K562 (cell line): Measurements from ENCODE around the gene DUSP9. TPM values are rescaled to one million over a fixed set of nuclear protein-coding genes. Genes with fewer than 3 reads are reported as not detected.

Experiments used
- ATAC-seq: fragments of 200-7000 bp; cut with Tn5 transposase; 3 replicates; pipeline ENCODE4 v1.9.1; 2020; ENCODE audit warnings: moderate library complexity
- BruUV-seq: library from RNA; stranded (reverse); fragments of 400-500 nt; replicated peaks from 2 replicates; lab custom pipeline; 2021; lab: Mats Ljungman, UMichigan
- CTCF ChIA-PET: fragments of 300-600 bp; formaldehyde crosslinking; extraction: SDS; loops from one replicate; lab custom pipeline; 2021; ENCODE audit warnings: low intra/inter-chr PET ratio; lab: Yijun Ruan, JAX
- POLR2A ChIA-PET: fragments of 300-600, 350-650 bp; sonication (Branson Sonifier 250); formaldehyde crosslinking; extraction: SDS; loops from one replicate; lab custom pipeline; 2021; ENCODE audit warnings: antibody characterized with exemption, inconsistent platforms; lab: Yijun Ruan, JAX
- DNase-seq, 4 experiments: peaks; one replicate each; pipeline versions ENCODE4 v3.0.0 to v3.0.0-alpha.2; 2011 to 2018; ENCODE audit warnings: low spot score in 3 of 4, mixed read lengths in 3 of 4; ENCODE audit errors: extremely low read depth in 1 of 4
- FAIRE-seq: peaks from 2 replicates; lab custom pipeline; 2011; peaks lifted over from hg19 to GRCh38; lab: Jason Lieb, UNC
- H2AFZ ChIP-seq: 2 replicates; pipeline ENCODE4 v1.6.0; 2011; ENCODE audit warnings: low read depth, low read length, control low read depth, inconsistent platforms
- H3K27ac ChIP-seq: fragments of 200-600 bp; 3 replicates; pipeline ENCODE4 v1.8.0; 2011; ENCODE audit warnings: low read depth, mild to moderate bottlenecking, control low read depth, inconsistent platforms, low read length, moderate library complexity, mixed read lengths; ENCODE audit errors: extremely low read depth
- H3K27me3 ChIP-seq, 2 experiments: fragments of 300-600 bp in 1 of 2; 2 replicates in 1 of 2; 3 replicates in 1 of 2; pipeline versions ENCODE4 v1.6.0 to v1.8.0; 2011; ENCODE audit warnings: inconsistent platforms in 2 of 2, low read length in 2 of 2, mild to moderate bottlenecking in 1 of 2, mixed read lengths in 1 of 2, moderate library complexity in 1 of 2; ENCODE audit not compliant: control insufficient read depth in 2 of 2, insufficient read depth in 2 of 2
- H3K36me3 ChIP-seq: fragments of 300-600 bp; 3 replicates; pipeline ENCODE4 v1.8.0; 2011; ENCODE audit warnings: mild to moderate bottlenecking, low read length, inconsistent platforms; ENCODE audit not compliant: control insufficient read depth, insufficient read depth
- H3K4me1 ChIP-seq, 2 experiments: fragments of 200-600 bp in 1 of 2; replicated peaks in 1 of 2; 2 replicates in 1 of 2; 3 replicates in 1 of 2; pipeline versions ENCODE4 v1.5.1 to v1.8.0; 2011; ENCODE audit warnings: inconsistent platforms in 2 of 2, low read length in 2 of 2, mild to moderate bottlenecking in 1 of 2, mixed read lengths in 1 of 2, moderate library complexity in 1 of 2; ENCODE audit not compliant: control insufficient read depth in 2 of 2, insufficient read depth in 2 of 2
- H3K4me2 ChIP-seq: 2 replicates; pipeline ENCODE4 v1.6.1; 2011; ENCODE audit warnings: low read length, control low read depth, inconsistent platforms, mixed read lengths; ENCODE audit not compliant: insufficient read depth
- H3K4me3 ChIP-seq: fragments of 200-600 bp; sonication (generic), shearing (Covaris generic); 2 replicates; pipeline ENCODE4 v1.5.1; 2016; ENCODE audit warnings: control low read depth, inconsistent platforms
- H3K79me2 ChIP-seq: fragments of 200-600 bp; 3 replicates; pipeline ENCODE4 v1.8.0; 2011; ENCODE audit warnings: low read length, inconsistent platforms; ENCODE audit not compliant: control insufficient read depth, insufficient read depth
- H3K9ac ChIP-seq, 2 experiments: 2 replicates each; pipeline versions ENCODE4 v1.6.0 to v1.6.1; 2011; ENCODE audit warnings: low read depth in 2 of 2, low read length in 2 of 2, control low read depth in 1 of 2, inconsistent platforms in 1 of 2, mild to moderate bottlenecking in 1 of 2, mixed read lengths in 1 of 2; ENCODE audit not compliant: insufficient read depth in 1 of 2
- H3K9me1 ChIP-seq: one replicate; pipeline ENCODE4 v1.6.0; 2011; ENCODE audit warnings: inconsistent platforms, mild to moderate bottlenecking, low read length, moderate library complexity; ENCODE audit not compliant: control insufficient read depth, insufficient read depth
- H3K9me3 ChIP-seq: replicated peaks from 2 replicates; pipeline ENCODE4 v1.5.1; 2011; ENCODE audit warnings: low read depth, low read length, inconsistent platforms; ENCODE audit not compliant: control insufficient read depth, insufficient read depth
- H4K20me1 ChIP-seq: replicated peaks from 2 replicates; pipeline ENCODE4 v1.6.1; 2011; ENCODE audit warnings: low read length, inconsistent platforms, mixed read lengths; ENCODE audit not compliant: control insufficient read depth, insufficient read depth
- HMGN3 ChIP-seq: IDR thresholded peaks from 2 replicates; pipeline ENCODE4 v1.6.1; 2011; ENCODE audit warnings: borderline replicate concordance, low read depth, mild to moderate bottlenecking, mixed read lengths, low read length; ENCODE audit not compliant: insufficient read length; ENCODE audit errors: extremely low read depth
- MIER1 ChIP-seq: fragments of 450-650 bp; IDR thresholded peaks from 2 replicates; pipeline ENCODE4 v1.6.1; 2016; ENCODE audit warnings: antibody characterized with exemption, mild to moderate bottlenecking, low read depth
- ZC3H4 ChIP-seq: sonication (generic); formaldehyde crosslinking; IDR thresholded peaks from 2 replicates; pipeline ENCODE4 v1.9.0; 2021; ENCODE audit warnings: missing genetic modification reagents, borderline replicate concordance
- WGBS: fragments of 100-300 bp; shearing (Covaris generic); methylation state at CpG from one replicate; pipeline ENCODE4 v1.1.6; 2016; ENCODE audit warnings: low coverage, mixed read lengths; ENCODE audit not compliant: insufficient coverage; ENCODE audit errors: missing lambda C conversion rate; 5-methylcytosine and 5-hydroxymethylcytosine counted together
- in situ Hi-C: fragments of 300-500 bp; cut with MboI; formaldehyde crosslinking; loops from 4 replicates; pipeline ENCODE4 v1.15.0; 2018; ENCODE audit warnings: inconsistent platforms, mixed read lengths
- intact Hi-C: fragments of 100-400 bp; cut with micrococcal nuclease; formaldehyde crosslinking; loops from 2 replicates; pipeline ENCODE4 v1.14.2; 2022
- polyA plus RNA-seq, 8 experiments: library from polyadenylated mRNA; depleted of rRNA in 4 of 8; stranded (reverse) in 5 of 8; unstranded in 3 of 8; fragments of >200 nt; fragmentation: Nextera tagmentation in 2 of 8; fragmentation: Illumina TruSeq in 1 of 8; extraction: Ambion mirVana in 2 of 8; extraction: Trizol in 1 of 8; gene quantifications; 2 replicates each; pipeline versions ENCODE4 v1.2.1 to v1.2.3, GENCODE V29; 2011 to 2014; ENCODE audit warnings: inconsistent platforms in 1 of 8, missing spikeins in 1 of 8
- total RNA-seq, 7 experiments: library from RNA; depleted of rRNA in 6 of 7; stranded (reverse); fragments of >200 nt in 6 of 7; fragmentation: Illumina TruSeq in 2 of 7; extraction: Trizol in 2 of 7; gene quantifications; 2 replicates each; pipeline versions ENCODE4 v1.2.1 to v1.2.3, GENCODE V29; 2011 to 2021; ENCODE audit warnings: low replicate concordance in 1 of 7
- TF ChIP-seq, protein P1 (sequence below): sonication (generic); formaldehyde crosslinking; IDR thresholded peaks from 2 replicates; pipeline ENCODE4 v1.8.1; 2023; ENCODE audit warnings: missing genetic modification reagents, mild to moderate bottlenecking, borderline replicate concordance
- TF ChIP-seq, protein P2 (sequence below): fragments of 450-650 bp; formaldehyde crosslinking; IDR thresholded peaks from 2 replicates; pipeline ENCODE4 v1.4.0; 2020; ENCODE audit warnings: mild to moderate bottlenecking, moderate library complexity
- TF ChIP-seq, protein P3 (sequence below), 2 experiments: fragments of 150-350 bp in 1 of 2; IDR thresholded peaks; 2 replicates each; pipeline ENCODE4 v1.6.1; 2012 to 2016; ENCODE audit warnings: low read depth in 2 of 2, low read length in 2 of 2, mild to moderate bottlenecking in 1 of 2, moderate library complexity in 1 of 2

Gene DUSP9
- total and polyA plus RNA-seq, 9 of the 15 experiments (the other 6 are each of a cell fraction or from before 2014, with no cell fraction given): 0.11 to 14.1 (median 5.5) TPM

DNA sequence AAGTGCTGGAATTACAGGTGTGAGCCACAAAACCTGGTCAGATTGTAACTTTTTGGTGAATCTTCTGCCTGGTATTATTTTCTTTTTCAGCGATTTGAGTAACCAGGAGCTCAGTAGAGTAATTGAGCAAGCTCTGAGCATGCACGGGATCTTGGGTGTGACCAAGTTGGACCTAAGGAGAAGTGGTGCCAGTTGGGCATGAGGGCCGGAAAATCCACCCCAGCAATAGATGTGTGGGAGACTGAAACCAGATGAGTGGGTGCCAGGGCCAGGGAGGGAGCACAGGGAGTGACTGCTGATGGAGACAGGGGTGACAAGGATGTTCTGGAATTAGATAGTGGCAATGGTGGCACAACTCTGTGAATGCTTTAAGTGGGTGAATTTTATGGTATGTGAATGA, 44.4 kb upstream of the DUSP9 start (continued):
- TF ChIP-seq, protein P1, sequence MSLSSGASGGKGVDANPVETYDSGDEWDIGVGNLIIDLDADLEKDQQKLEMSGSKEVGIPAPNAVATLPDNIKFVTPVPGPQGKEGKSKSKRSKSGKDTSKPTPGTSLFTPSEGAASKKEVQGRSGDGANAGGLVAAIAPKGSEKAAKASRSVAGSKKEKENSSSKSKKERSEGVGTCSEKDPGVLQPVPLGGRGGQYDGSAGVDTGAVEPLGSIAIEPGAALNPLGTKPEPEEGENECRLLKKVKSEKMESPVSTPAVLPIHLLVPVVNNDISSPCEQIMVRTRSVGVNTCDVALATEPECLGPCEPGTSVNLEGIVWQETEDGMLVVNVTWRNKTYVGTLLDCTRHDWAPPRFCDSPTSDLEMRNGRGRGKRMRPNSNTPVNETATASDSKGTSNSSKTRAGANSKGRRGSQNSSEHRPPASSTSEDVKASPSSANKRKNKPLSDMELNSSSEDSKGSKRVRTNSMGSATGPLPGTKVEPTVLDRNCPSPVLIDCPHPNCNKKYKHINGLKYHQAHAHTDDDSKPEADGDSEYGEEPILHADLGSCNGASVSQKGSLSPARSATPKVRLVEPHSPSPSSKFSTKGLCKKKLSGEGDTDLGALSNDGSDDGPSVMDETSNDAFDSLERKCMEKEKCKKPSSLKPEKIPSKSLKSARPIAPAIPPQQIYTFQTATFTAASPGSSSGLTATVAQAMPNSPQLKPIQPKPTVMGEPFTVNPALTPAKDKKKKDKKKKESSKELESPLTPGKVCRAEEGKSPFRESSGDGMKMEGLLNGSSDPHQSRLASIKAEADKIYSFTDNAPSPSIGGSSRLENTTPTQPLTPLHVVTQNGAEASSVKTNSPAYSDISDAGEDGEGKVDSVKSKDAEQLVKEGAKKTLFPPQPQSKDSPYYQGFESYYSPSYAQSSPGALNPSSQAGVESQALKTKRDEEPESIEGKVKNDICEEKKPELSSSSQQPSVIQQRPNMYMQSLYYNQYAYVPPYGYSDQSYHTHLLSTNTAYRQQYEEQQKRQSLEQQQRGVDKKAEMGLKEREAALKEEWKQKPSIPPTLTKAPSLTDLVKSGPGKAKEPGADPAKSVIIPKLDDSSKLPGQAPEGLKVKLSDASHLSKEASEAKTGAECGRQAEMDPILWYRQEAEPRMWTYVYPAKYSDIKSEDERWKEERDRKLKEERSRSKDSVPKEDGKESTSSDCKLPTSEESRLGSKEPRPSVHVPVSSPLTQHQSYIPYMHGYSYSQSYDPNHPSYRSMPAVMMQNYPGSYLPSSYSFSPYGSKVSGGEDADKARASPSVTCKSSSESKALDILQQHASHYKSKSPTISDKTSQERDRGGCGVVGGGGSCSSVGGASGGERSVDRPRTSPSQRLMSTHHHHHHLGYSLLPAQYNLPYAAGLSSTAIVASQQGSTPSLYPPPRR (CRISPR knock-in tag): no peak
- TF ChIP-seq, all 486 proteins: peak for 0

DNA sequence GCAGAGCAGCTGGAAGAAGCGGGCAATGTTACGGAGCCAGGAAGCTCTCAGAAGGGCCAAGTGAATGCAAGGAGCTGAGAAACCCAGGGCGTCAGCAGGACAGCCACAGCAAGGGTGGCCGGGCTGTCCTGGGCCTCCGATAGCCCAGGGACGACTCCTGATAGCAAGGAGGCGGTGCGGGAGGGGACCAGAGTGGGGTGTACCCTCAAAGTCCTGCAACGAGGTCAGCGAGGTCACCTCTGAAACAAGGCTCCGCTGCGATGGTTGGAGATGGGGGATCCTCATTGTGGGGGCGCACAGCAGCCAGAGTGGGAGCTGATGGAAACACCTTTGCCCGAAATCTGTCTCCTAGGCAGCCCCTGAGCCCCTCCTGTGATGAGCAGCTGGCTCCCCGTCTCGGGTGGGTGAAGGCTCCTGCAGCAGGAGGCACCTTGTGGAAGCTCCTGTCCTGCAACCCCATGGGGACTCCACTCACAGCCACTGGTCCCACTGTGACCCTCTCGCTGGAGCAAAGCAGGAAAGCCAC, 43.8 kb upstream of the DUSP9 start:
- ATAC-seq (no peak), DNase-seq (no peak), FAIRE-seq (no peak)
- Histone ChIP-seq H2AFZ (no peak overlapping the region), H3K27me3 (peaks cover 20 to 24% of the 10 kb centered on the region in 2 experiments; a peak in 4 of 5 replicates), H3K79me2 (peaks cover 5% of the 10 kb centered on the region; the same call in 2 of the 3 replicates), H3K36me3 (no peaks in the 10 kb centered on the region), H3K4me2 (no peak overlapping the region), H3K9me3 (no peaks in the 10 kb centered on the region), H3K9me1 (no peaks in the 10 kb centered on the region), H3K4me1 (peaks cover under 1 to 22% of the 10 kb centered on the region in 2 experiments; a peak in 4 of 5 replicates), H3K27ac (no peak overlapping the region), H4K20me1 (no peaks in the 10 kb centered on the region), H3K9ac (no peak overlapping the region), H3K4me3 (no peak overlapping the region)
- intact Hi-C loops: no loop called here
- in situ Hi-C loops: no loop called here
- CTCF ChIA-PET: no interaction called here
- POLR2A ChIA-PET: interaction anchor here (0.6 kb wide), 1 partner anchor 349 kb away, joined by 3 read pairs; no protein-coding TSS in a partner anchor
- BruUV-seq: no TSS peak
- WGBS: 14% methylated on average over 15 of the region's 17 CpGs
- TF ChIP-seq, protein P2, sequence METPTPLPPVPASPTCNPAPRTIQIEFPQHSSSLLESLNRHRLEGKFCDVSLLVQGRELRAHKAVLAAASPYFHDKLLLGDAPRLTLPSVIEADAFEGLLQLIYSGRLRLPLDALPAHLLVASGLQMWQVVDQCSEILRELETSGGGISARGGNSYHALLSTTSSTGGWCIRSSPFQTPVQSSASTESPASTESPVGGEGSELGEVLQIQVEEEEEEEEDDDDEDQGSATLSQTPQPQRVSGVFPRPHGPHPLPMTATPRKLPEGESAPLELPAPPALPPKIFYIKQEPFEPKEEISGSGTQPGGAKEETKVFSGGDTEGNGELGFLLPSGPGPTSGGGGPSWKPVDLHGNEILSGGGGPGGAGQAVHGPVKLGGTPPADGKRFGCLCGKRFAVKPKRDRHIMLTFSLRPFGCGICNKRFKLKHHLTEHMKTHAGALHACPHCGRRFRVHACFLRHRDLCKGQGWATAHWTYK (CRISPR knock-in tag): no peak
- TF ChIP-seq ZC3H4 (CRISPR knock-in tag) (no peak), HMGN3 (no peak), MIER1 (no peak)
- TF ChIP-seq, protein P3, sequence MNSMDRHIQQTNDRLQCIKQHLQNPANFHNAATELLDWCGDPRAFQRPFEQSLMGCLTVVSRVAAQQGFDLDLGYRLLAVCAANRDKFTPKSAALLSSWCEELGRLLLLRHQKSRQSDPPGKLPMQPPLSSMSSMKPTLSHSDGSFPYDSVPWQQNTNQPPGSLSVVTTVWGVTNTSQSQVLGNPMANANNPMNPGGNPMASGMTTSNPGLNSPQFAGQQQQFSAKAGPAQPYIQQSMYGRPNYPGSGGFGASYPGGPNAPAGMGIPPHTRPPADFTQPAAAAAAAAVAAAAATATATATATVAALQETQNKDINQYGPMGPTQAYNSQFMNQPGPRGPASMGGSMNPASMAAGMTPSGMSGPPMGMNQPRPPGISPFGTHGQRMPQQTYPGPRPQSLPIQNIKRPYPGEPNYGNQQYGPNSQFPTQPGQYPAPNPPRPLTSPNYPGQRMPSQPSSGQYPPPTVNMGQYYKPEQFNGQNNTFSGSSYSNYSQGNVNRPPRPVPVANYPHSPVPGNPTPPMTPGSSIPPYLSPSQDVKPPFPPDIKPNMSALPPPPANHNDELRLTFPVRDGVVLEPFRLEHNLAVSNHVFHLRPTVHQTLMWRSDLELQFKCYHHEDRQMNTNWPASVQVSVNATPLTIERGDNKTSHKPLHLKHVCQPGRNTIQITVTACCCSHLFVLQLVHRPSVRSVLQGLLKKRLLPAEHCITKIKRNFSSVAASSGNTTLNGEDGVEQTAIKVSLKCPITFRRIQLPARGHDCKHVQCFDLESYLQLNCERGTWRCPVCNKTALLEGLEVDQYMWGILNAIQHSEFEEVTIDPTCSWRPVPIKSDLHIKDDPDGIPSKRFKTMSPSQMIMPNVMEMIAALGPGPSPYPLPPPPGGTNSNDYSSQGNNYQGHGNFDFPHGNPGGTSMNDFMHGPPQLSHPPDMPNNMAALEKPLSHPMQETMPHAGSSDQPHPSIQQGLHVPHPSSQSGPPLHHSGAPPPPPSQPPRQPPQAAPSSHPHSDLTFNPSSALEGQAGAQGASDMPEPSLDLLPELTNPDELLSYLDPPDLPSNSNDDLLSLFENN (IDR thresholded peaks at IDR 0.05; ENCODE audit: low read depth in 2 of 2, low read length in 2 of 2): no peak
